SH-SY5Y (cell line): ENCODE results near the gene UBE2F.

Experiments used
- GATA2 ChIP-seq: IDR thresholded peaks from 2 replicates; pipeline ENCODE4 v1.6.1; 2011; ENCODE audit warnings: mild to moderate bottlenecking, low read depth, low read length
- GATA3 ChIP-seq: IDR thresholded peaks from 2 replicates; pipeline ENCODE4 v1.6.1; 2011; ENCODE audit warnings: low read depth, mild to moderate bottlenecking, low read length, moderate library complexity

- no peak for TF ChIP-seq GATA2
- no peak for TF ChIP-seq GATA3
Measured at GRCh38 chr2:238055841-238056240, 89.0 kb downstream of the UBE2F start.
